PFSK-1 (cell line): ENCODE data around the gene PLXNC1.

Experiments used
- FOXP2 ChIP-seq: optimal IDR thresholded peaks from 2 replicates; pipeline ENCODE3; 2011; ENCODE audit warnings: borderline replicate concordance, control low read depth, inconsistent platforms; ENCODE audit not compliant: insufficient read depth; ENCODE audit errors: extremely low read length, extremely low read depth
- POLR2AphosphoS5 ChIP-seq: IDR thresholded peaks from 2 replicates; pipeline ENCODE4 v1.6.1; 2012; ENCODE audit warnings: low read depth, mild to moderate bottlenecking, control low read depth, low read length, moderate library complexity

- TF ChIP-seq POLR2AphosphoS5, result no peak
- no peak for TF ChIP-seq FOXP2
Observed at GRCh38 chr12:94336211-94336925, 188.0 kb downstream of the PLXNC1 start.
